Measurements from ENCODE around the gene FMOD.

FMOD gene

GRCh38 chr1:203371288-203371687, 20.4 kb upstream of the FMOD start:
- TF ChIP-seq, protein P1, sequence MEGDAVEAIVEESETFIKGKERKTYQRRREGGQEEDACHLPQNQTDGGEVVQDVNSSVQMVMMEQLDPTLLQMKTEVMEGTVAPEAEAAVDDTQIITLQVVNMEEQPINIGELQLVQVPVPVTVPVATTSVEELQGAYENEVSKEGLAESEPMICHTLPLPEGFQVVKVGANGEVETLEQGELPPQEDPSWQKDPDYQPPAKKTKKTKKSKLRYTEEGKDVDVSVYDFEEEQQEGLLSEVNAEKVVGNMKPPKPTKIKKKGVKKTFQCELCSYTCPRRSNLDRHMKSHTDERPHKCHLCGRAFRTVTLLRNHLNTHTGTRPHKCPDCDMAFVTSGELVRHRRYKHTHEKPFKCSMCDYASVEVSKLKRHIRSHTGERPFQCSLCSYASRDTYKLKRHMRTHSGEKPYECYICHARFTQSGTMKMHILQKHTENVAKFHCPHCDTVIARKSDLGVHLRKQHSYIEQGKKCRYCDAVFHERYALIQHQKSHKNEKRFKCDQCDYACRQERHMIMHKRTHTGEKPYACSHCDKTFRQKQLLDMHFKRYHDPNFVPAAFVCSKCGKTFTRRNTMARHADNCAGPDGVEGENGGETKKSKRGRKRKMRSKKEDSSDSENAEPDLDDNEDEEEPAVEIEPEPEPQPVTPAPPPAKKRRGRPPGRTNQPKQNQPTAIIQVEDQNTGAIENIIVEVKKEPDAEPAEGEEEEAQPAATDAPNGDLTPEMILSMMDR (IDR thresholded peaks at IDR 0.05; ENCODE audit: control insufficient read depth, extremely low read depth, insufficient read depth), result no peak
- H3K4me3 ChIP-seq (ENCODE audit: low read depth, low read length), result no peak overlapping the region
- DNase-seq (ENCODE audit: low read depth), result no peak

- TF ChIP-seq, protein P1 (IDR thresholded peaks at IDR 0.05; ENCODE audit: control insufficient read depth, extremely low read depth, insufficient read depth), result no peak
- H3K4me3 ChIP-seq (ENCODE audit: low read depth, low read length), result no peak overlapping the region
- no peak for DNase-seq (ENCODE audit: low read depth)
Measured at GRCh38 chr1:203369666-203370065, 18.7 kb upstream of the FMOD start.

GRCh38 chr1:203368624-203369451, 17.9 kb upstream of the FMOD start:
- TF ChIP-seq, protein P1 (IDR thresholded peaks at IDR 0.05; ENCODE audit: control insufficient read depth, extremely low read depth, insufficient read depth), result peak; percentile 19; the same call in 1 of the 2 replicates
- H3K4me3 ChIP-seq (ENCODE audit: low read depth, low read length), result no peak overlapping the region
- DNase-seq (ENCODE audit: low read depth), result no peak

DNA sequence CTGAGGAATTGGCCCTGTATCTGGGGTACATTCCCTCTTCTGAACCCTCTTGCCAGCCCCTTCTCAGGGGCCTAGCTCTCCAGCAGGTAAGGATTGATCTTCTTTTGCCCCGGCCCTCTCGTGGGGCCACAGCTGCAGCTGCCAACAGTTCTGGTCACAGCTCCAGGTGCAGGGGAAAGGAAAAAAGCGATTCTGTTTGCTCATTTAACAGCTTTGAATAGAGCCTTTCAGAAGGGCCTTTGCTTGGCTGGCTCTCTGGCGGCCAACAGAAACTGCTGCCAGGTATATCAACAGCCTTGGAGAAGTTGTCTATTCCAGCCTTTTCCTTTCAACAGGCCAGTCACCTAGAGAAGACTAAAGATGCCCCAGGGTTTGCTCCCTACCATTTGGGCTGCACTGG, 16.1 kb upstream of the FMOD start:
- TF ChIP-seq, protein P1 (IDR thresholded peaks at IDR 0.05; ENCODE audit: control insufficient read depth, extremely low read depth, insufficient read depth), result no peak
- DNase-seq (ENCODE audit: low read depth), result no peak
- H3K4me3 ChIP-seq (ENCODE audit: low read depth, low read length), result no peak overlapping the region

DNA sequence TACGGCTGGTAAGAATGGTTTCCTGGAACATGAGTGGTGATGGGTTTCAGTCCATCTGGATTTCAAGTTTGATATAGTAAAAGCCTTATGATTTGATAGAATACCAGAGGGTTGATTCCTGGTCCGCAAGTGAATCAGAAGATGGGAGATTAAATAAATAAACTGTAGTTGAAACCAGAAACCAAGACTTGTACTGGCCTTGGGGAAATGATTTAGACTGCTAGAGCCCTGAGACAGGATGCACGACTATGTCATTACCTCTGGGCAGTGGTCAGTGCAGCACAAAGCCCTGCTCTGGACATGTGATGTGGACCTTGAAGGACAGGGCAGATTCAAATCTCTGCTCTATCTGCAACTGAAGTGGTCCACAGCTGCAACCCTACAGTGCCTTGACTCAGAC, 15.6 kb upstream of the FMOD start:
- no peak overlapping the region for H3K4me3 ChIP-seq (ENCODE audit: low read depth, low read length)
- TF ChIP-seq, protein P1 (IDR thresholded peaks at IDR 0.05; ENCODE audit: control insufficient read depth, extremely low read depth, insufficient read depth), result no peak
- no peak for DNase-seq (ENCODE audit: low read depth)

- no peak for DNase-seq (ENCODE audit: low read depth)
- no peak overlapping the region for H3K4me3 ChIP-seq (ENCODE audit: low read depth, low read length)
- TF ChIP-seq, protein P1 (IDR thresholded peaks at IDR 0.05; ENCODE audit: control insufficient read depth, extremely low read depth, insufficient read depth), result no peak
Measured at GRCh38 chr1:203364806-203365205, 13.9 kb upstream of the FMOD start.
